GM21360 (cell line): ENCODE data around the gene DNAJC7.
"Not testable (repeated sequence)": the region's sequence is repeated elsewhere in the genome, so short reads cannot be mapped to it uniquely, and the experiment has no call there.

ENCODE experiments used
- ATAC-seq: cut with Tn5 transposase; IDR thresholded peaks from one replicate; pipeline ENCODE4 v1.9.1; 2021; ENCODE audit warnings: mild to moderate bottlenecking, moderate library complexity; ENCODE audit not compliant: unreplicated experiment

The DNAJC7 gene

GRCh38 chr17:41959336-41960095, 57.7 kb downstream of the DNAJC7 start:
- ATAC-seq: no peak

GRCh38 chr17:41959030-41959335, 58.3 kb downstream of the DNAJC7 start:
- no peak for ATAC-seq

GRCh38 chr17:41957869-41958439, 59.3 kb downstream of the DNAJC7 start:
- ATAC-seq: no peak

GRCh38 chr17:41957031-41957868, 60.0 kb downstream of the DNAJC7 start:
- ATAC-seq: no peak

- ATAC-seq: no peak
These were observed 60.7 kb downstream of the DNAJC7 start for GRCh38 chr17:41956522-41956921.

GRCh38 chr17:41948762-41949460, 68.3 kb downstream of the DNAJC7 start:
- ATAC-seq: no peak

GRCh38 chr17:41944943-41945342, 72.3 kb downstream of the DNAJC7 start:
- ATAC-seq: no peak

- ATAC-seq: no peak
These were observed 73.7 kb downstream of the DNAJC7 start for GRCh38 chr17:41943492-41943891.

- no peak for ATAC-seq
These were observed 74.4 kb downstream of the DNAJC7 start for GRCh38 chr17:41942626-41943373.

GRCh38 chr17:41941168-41941567, 76.1 kb downstream of the DNAJC7 start:
- ATAC-seq: no peak

GRCh38 chr17:41939693-41940090, 77.5 kb downstream of the DNAJC7 start:
- ATAC-seq: no peak

GRCh38 chr17:41939044-41939692, 78.1 kb downstream of the DNAJC7 start:
- no peak for ATAC-seq

GRCh38 chr17:41937970-41938954, 79.0 kb downstream of the DNAJC7 start:
- ATAC-seq: no peak

GRCh38 chr17:41935641-41936040, 81.6 kb downstream of the DNAJC7 start:
- no peak for ATAC-seq

GRCh38 chr17:41932816-41933389, 84.3 kb downstream of the DNAJC7 start:
- no peak for ATAC-seq

- ATAC-seq: not testable (repeated sequence)
These were observed 85.5 kb downstream of the DNAJC7 start for GRCh38 chr17:41931715-41932114.

- ATAC-seq: not testable (repeated sequence)
These were observed 86.4 kb downstream of the DNAJC7 start for GRCh38 chr17:41930833-41931156.

- peak; percentile 79 for ATAC-seq
These were observed 87.0 kb downstream of the DNAJC7 start, which contains the start of gene ODAD4 for GRCh38 chr17:41930009-41930832. ODAD4 (plus strand) TSS chr17:41930617; CDS start chr17:41930724, 107 bp downstream.
